Smooth muscle cell (in vitro differentiated cells): Measurements from ENCODE around the gene SYT9. TPM values are rescaled to one million over a fixed set of nuclear protein-coding genes. Genes with fewer than 3 reads are reported as not detected.
A peak's percentile ranks its signal among the peaks of the same experiment; 100 is the strongest.
"Not testable (repeated sequence)": the region's sequence is repeated elsewhere in the genome, so short reads cannot be mapped to it uniquely, and the experiment has no call there.

ENCODE experiments used
- DNase-seq: peaks from one replicate; lab custom pipeline; 2025; ENCODE audit not compliant: unreplicated experiment; lab: John Stamatoyannopoulos, UW
- H2AFZ ChIP-seq: fragments of 200-600 bp; sonication (generic); 2 replicates; pipeline ENCODE4 v1.6.0; 2016; ENCODE audit warnings: antibody characterized with exemption, low read depth, mild to moderate bottlenecking
- H3F3A ChIP-seq: fragments of 200-600 bp; sonication (generic); 2 replicates; pipeline ENCODE4 v1.6.0; 2017; ENCODE audit warnings: antibody characterized with exemption, low read depth
- H3K27ac ChIP-seq: fragments of 200-600 bp; sonication (generic); 2 replicates; pipeline ENCODE4 v1.5.1; 2016; ENCODE audit warnings: low read depth, mild to moderate bottlenecking
- H3K27me3 ChIP-seq: fragments of 200-600 bp; sonication (generic); 2 replicates; pipeline ENCODE4 v1.6.1; 2016; ENCODE audit warnings: low read depth, mild to moderate bottlenecking
- H3K36me3 ChIP-seq: fragments of 200-600 bp; sonication (generic); 2 replicates; pipeline ENCODE4 v1.5.1; 2016; ENCODE audit warnings: low read depth
- H3K4me1 ChIP-seq: fragments of 200-600 bp; sonication (generic); 2 replicates; pipeline ENCODE4 v1.5.1; 2016; ENCODE audit warnings: low read depth
- H3K4me2 ChIP-seq: fragments of 200-600 bp; sonication (generic); 2 replicates; pipeline ENCODE4 v1.6.0; 2016; ENCODE audit warnings: mild to moderate bottlenecking
- H3K4me3 ChIP-seq: fragments of 200-600 bp; sonication (generic); 2 replicates; pipeline ENCODE4 v1.5.1; 2016; ENCODE audit warnings: mild to moderate bottlenecking
- H3K79me2 ChIP-seq: fragments of 200-600 bp; sonication (generic); 2 replicates; pipeline ENCODE4 v1.6.0; 2016; ENCODE audit warnings: low read depth, mild to moderate bottlenecking
- H3K9ac ChIP-seq: fragments of 200-600 bp; sonication (generic); 2 replicates; pipeline ENCODE4 v1.6.0; 2016; ENCODE audit warnings: low read depth
- H3K9me3 ChIP-seq: fragments of 200-600 bp; sonication (generic); replicated peaks from 2 replicates; pipeline ENCODE4 v1.5.1; 2016; ENCODE audit warnings: low read depth
- H4K20me1 ChIP-seq: fragments of 200-600 bp; sonication (generic); 2 replicates; pipeline ENCODE4 v1.6.0; 2016; ENCODE audit warnings: low read depth
- WGBS: methylation state at CpG from one replicate; pipeline ENCODE4 v1.1.7; 2016; ENCODE audit warnings: low lambda C conversion rate; 5-methylcytosine and 5-hydroxymethylcytosine counted together
- microRNA counts: library from miRNA; unstranded; fragments of <30 nt; microRNA quantifications from one replicate; lab custom pipeline; 2016
- microRNA-seq: library from miRNA; unstranded; fragments of <30 nt; microRNA quantifications from one replicate; pipeline ENCODE4, GENCODE V29; 2016; ENCODE audit warnings: borderline number of aligned reads
- polyA plus RNA-seq: library from polyadenylated mRNA; unstranded; fragments of >200 nt; fragmentation: Nextera tagmentation; extraction: Ambion mirVana; gene quantifications from 2 replicates; pipeline ENCODE4 v1.2.1, GENCODE V29; 2016
- small RNA-seq: library from RNA; depleted of rRNA; stranded (forward); fragments of <200 nt; gene quantifications from one replicate; pipeline ENCODE3, GENCODE V24; 2014
- total RNA-seq: library from RNA; depleted of rRNA; stranded (reverse); fragments of >200 nt; gene quantifications from 2 replicates; pipeline ENCODE4 v1.2.3, GENCODE V29; 2014
- TF ChIP-seq, protein P1 (sequence below): fragments of 200-600 bp; sonication (generic); IDR thresholded peaks from 2 replicates; pipeline ENCODE4 v1.5.1; 2017; ENCODE audit warnings: borderline replicate concordance, mild to moderate bottlenecking, antibody characterized with exemption; ENCODE audit not compliant: insufficient read depth, poor library complexity, severe bottlenecking

SYT9 gene
- total and polyA plus RNA-seq, 2 experiments from 2014 or later, result 0.06 TPM; not detected in 1

DNA sequence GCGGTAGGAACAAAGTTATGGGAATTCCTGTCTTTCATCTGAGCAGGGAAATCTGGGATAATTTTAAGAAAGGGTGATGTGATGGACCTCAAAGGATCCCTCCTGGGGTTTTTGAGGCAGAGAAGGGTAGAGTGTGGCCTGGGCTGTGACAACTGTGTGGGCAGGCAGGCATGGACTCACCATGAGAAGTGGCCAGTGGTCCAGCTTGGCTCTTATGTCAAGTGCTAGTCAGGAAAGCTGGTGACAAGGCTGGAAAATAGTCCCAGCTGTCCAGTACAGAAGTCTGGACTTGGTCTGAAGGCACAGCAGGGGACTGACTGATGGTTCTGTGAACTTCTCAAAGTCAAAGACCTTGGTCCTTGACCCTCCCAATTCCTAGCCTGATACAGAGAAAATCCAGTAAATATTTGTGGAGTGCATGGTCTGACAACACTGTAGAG is 263.8 kb downstream of the SYT9 start:
- no peak overlapping the region for H3K9ac ChIP-seq
- peaks cover 12% of the 10 kb centered on the region for H3K4me1 ChIP-seq
- no peak overlapping the region for H3K27ac ChIP-seq
- TF ChIP-seq, protein P1, sequence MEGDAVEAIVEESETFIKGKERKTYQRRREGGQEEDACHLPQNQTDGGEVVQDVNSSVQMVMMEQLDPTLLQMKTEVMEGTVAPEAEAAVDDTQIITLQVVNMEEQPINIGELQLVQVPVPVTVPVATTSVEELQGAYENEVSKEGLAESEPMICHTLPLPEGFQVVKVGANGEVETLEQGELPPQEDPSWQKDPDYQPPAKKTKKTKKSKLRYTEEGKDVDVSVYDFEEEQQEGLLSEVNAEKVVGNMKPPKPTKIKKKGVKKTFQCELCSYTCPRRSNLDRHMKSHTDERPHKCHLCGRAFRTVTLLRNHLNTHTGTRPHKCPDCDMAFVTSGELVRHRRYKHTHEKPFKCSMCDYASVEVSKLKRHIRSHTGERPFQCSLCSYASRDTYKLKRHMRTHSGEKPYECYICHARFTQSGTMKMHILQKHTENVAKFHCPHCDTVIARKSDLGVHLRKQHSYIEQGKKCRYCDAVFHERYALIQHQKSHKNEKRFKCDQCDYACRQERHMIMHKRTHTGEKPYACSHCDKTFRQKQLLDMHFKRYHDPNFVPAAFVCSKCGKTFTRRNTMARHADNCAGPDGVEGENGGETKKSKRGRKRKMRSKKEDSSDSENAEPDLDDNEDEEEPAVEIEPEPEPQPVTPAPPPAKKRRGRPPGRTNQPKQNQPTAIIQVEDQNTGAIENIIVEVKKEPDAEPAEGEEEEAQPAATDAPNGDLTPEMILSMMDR, result no peak
- H2AFZ ChIP-seq, result no peak overlapping the region
- no peaks in the 10 kb centered on the region for H3K9me3 ChIP-seq
- H3K27me3 ChIP-seq, result no peaks in the 10 kb centered on the region
- DNase-seq, result no peak
- H3K4me2 ChIP-seq, result no peak overlapping the region
- H4K20me1 ChIP-seq, result no peaks in the 10 kb centered on the region
- no peaks in the 10 kb centered on the region for H3F3A ChIP-seq
- peaks cover 10% of the 10 kb centered on the region for H3K79me2 ChIP-seq
- peak overlapping the region; percentile 67 for H3K4me3 ChIP-seq
- H3K36me3 ChIP-seq, result no peaks in the 10 kb centered on the region
- WGBS, result 100% methylated on average over 1 of the region's 1 CpG

DNA sequence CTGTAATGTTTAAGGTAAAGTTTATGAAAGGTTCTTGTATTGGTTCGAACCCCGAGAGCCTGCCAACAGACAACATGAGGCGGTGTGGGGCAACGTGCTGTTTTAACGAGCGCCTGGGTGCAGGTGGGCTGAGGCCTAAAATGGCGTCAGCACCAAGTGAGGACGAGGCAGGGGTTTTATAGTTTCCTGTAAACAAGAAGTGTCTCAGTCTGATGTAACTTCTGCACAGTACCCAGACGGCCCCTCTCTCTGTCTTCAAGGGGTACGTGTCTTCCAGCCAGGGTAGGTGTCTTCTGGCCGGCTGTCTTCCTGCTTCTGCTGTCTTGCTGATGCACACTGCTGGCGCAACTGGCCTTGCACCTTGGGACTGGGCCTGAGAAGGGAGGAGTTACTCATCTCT is 264.8 kb downstream of the SYT9 start:
- H3K27me3 ChIP-seq, result no peaks in the 10 kb centered on the region
- WGBS, result 76% methylated on average over 12 of the region's 12 CpGs
- H3K9me3 ChIP-seq, result no peaks in the 10 kb centered on the region
- H3K9ac ChIP-seq, result no peak overlapping the region
- TF ChIP-seq, protein P1, result no peak
- H4K20me1 ChIP-seq, result no peaks in the 10 kb centered on the region
- peaks cover 10% of the 10 kb centered on the region for H3K79me2 ChIP-seq
- H2AFZ ChIP-seq, result no peak overlapping the region
- no peak for DNase-seq
- H3K4me3 ChIP-seq, result no peak overlapping the region
- H3K4me2 ChIP-seq, result no peak overlapping the region
- H3K36me3 ChIP-seq, result no peaks in the 10 kb centered on the region
- H3K27ac ChIP-seq, result no peak overlapping the region
- H3K4me1 ChIP-seq, result peaks cover 12% of the 10 kb centered on the region
- no peaks in the 10 kb centered on the region for H3F3A ChIP-seq

DNA sequence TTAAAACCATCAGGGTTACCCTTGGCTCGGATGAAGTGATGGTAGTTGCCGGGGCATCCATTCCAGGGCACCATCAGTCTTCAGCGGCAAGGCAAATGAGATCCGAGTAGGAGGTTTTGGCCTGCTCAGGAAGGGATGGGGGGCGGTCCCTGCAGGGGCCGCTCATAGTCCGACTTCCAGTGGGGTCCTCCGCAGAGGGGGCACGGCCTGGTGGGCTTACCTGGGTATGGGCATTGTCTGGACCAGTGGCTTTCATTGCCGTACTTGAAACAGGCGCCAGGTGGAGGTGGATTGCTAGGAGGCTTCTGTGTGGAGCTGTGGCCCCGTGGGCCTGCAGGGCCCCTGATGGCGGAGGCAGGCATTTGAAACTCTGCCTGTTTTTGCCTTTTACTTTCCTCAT is 266.0 kb downstream of the SYT9 start:
- not testable (repeated sequence) for H3K4me1 ChIP-seq, H3K4me2 ChIP-seq, H3K27ac ChIP-seq, H2AFZ ChIP-seq, H3K4me3 ChIP-seq, H3K27me3 ChIP-seq, DNase-seq, H3K36me3 ChIP-seq, H3K9me3 ChIP-seq, H3K9ac ChIP-seq, H3F3A ChIP-seq, H4K20me1 ChIP-seq
- 98% methylated on average over 13 of the region's 13 CpGs for WGBS
- H3K79me2 ChIP-seq, result peaks cover 10% of the 10 kb centered on the region

MicroRNAs encoded within 50 kb of the gene (microRNA counts, 767-probe panel; counts per million panel counts)
- 183 counts per million for microRNA hsa-miR-302e (lab: Ali Mortazavi, UCI)

Small RNA genes lying within 50 kb of the gene (microRNA-seq; reads per million reads assigned to microRNA genes)
- not detected for gene MIR302E

Small RNA genes lying within 50 kb of the gene (small RNA-seq; reads per million reads assigned to genes)
- gene MIR302E, result not detected

Other genes starting within 250 kb of the SYT9 start
- 3.5 and 4.3 TPM in 2 replicates for gene ZNF214, start 231.6 kb upstream of the SYT9 start, total RNA-seq
- gene ZNF214, start 231.6 kb upstream of the SYT9 start, polyA plus RNA-seq, result 1.8 and 3.1 TPM in 2 replicates
- gene NLRP14, start 231.4 kb upstream of the SYT9 start, total RNA-seq, result 0.13 TPM in 1 of 2 replicates, not detected in the other
- gene NLRP14, start 231.4 kb upstream of the SYT9 start, polyA plus RNA-seq, result 0.30 and 0.34 TPM in 2 replicates
- gene RBMXL2, start 162.9 kb upstream of the SYT9 start, total RNA-seq, result not detected in 2 replicates
- 0.14 TPM in 1 of 2 replicates, not detected in the other for gene RBMXL2, start 162.9 kb upstream of the SYT9 start, polyA plus RNA-seq
- gene OLFML1, start 233.6 kb downstream of the SYT9 start, total RNA-seq, result not detected in 2 replicates
- 0.14 and 0.22 TPM in 2 replicates for gene OLFML1, start 233.6 kb downstream of the SYT9 start, polyA plus RNA-seq